HG03571 (cell line): ENCODE data around the gene RNF213.

Experiments
- ATAC-seq: cut with Tn5 transposase; IDR thresholded peaks from one replicate; pipeline ENCODE4 v1.9.1; 2021; ENCODE audit not compliant: unreplicated experiment

The RNF213 gene

DNA sequence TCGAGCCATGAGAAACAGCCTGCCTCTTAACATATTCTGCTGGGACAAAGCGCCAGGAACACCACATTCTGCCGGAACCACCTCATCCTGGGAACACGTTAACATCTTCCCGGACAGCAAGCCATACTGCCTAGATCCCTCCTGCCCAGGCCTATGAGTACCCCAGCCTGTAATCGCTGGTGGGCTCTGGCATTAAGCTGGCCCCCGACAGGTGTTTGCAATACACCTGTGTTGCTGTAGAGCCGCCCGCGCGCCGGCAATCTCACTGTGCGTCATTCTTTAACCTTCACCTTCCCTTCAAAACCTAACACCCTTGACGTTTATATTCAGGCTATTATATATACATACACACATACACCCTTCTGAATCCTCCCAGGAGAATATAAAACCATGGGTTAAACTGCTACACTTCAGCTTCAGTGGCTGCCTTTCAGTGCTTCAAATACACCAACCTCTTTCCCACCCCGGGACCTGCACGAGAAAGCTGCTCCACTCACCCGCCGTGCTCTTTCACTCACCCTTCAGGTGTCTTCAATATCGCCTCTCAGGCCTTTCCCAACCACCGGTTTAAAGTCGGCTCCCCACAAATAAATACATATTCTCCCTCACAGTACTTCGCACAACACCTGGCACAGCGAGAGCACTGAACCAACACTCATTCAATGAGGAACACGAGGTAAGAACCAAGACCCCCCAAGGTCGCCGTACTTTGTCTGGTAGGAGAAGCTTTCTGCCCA, 153.3 kb downstream of the RNF213 start:
- ATAC-seq, result no peak

DNA sequence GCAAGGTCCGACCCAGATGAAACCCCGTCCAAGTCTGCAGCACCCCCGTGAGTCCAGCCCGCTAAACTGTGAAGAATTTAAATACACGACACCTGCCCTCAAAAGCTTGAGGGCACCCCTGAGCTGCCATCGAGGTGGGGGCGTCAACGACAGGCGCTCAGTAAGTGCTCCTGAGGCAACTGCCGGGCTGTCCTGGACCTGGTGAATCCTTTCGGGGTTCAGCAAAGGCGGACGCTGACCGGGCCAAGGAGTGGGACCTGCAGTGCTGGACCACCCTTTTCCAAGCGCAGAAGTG, 153.8 kb downstream of the RNF213 start:
- peak; percentile 5 for ATAC-seq

GRCh38 chr17:80414803-80415625, 154.4 kb downstream of the RNF213 start, which contains the start of gene ENDOV:
ENDOV (plus strand) TSS chr17:80415167; CDS start chr17:80415195, 28 bp downstream.
- ATAC-seq, result peak; percentile 88

GRCh38 chr17:80415626-80416137, 155.0 kb downstream of the RNF213 start:
- no peak for ATAC-seq

- ATAC-seq, result no peak
These were observed 155.7 kb downstream of the RNF213 start for GRCh38 chr17:80416260-80416939.

GRCh38 chr17:80416940-80417293, 156.3 kb downstream of the RNF213 start:
- no peak for ATAC-seq

DNA sequence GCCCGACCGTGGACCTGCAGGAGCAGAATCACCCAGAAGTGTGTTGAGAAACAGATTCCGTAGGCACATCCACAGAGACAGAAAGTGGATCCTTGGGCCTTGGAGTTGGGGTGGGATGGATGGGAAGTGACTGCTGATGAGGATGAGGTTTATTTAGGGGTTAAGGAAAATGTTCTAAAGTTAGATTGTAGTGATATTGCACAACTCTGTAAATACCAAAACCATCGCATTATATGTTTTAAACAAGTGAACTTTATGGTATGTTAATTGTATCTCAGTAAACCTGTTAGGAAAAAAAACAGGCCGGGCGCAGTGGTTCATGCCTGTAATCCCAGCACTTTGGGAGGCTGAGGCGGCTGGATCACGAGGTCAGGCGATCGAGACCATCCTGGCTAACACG, 157.9 kb downstream of the RNF213 start:
- no peak for ATAC-seq

DNA sequence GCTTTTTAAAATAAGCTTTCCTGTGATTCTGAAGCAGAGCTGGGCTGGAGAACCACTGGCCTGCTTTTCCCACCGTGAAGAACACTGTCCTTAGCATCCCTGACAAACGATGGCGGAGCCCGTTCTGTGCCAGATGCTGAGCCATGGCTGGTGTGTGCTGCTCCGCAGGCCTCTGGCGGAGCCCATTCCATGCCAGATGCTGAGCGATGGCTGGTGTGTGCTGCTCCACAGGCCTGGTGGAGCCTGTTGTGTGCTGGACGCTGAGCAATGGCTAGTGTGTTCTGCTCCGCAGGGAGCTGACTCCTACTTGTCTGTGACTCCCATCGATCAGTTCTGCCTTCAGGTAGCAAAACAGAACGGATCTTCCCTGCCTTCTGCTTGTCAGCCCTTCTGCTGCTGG, 158.6 kb downstream of the RNF213 start:
- ATAC-seq, result no peak

GRCh38 chr17:80421381-80422090, 160.9 kb downstream of the RNF213 start:
- no peak for ATAC-seq

DNA sequence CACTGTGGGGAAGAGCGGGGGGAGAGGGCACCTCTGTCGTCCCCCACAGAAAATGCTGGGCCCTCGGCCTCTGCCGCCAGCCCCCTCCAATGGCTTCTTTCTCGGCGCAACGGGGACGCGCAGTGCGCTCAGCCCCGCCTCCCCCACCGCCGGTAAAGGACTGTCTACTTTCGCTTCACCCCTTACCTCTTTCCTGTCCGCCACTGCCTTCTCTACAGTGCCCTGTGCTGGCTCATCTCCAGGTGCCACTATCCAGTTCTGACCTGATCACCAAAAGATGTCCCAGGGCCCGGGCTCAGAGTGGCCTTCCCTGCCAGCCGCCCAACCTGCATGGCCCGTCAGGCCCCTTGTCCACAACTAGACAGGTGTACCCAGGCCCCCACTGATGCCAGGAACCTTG, 161.6 kb downstream of the RNF213 start:
- ATAC-seq, result no peak

GRCh38 chr17:80422981-80423380, 162.3 kb downstream of the RNF213 start:
- ATAC-seq, result no peak

- no peak for ATAC-seq
These were observed 163.0 kb downstream of the RNF213 start for GRCh38 chr17:80423536-80424225.

- ATAC-seq, result no peak
These were observed 163.6 kb downstream of the RNF213 start for GRCh38 chr17:80424261-80424660.

- ATAC-seq, result no peak
These were observed 164.5 kb downstream of the RNF213 start for GRCh38 chr17:80424878-80425765.

GRCh38 chr17:80425835-80426426, 165.3 kb downstream of the RNF213 start:
- ATAC-seq, result no peak

DNA sequence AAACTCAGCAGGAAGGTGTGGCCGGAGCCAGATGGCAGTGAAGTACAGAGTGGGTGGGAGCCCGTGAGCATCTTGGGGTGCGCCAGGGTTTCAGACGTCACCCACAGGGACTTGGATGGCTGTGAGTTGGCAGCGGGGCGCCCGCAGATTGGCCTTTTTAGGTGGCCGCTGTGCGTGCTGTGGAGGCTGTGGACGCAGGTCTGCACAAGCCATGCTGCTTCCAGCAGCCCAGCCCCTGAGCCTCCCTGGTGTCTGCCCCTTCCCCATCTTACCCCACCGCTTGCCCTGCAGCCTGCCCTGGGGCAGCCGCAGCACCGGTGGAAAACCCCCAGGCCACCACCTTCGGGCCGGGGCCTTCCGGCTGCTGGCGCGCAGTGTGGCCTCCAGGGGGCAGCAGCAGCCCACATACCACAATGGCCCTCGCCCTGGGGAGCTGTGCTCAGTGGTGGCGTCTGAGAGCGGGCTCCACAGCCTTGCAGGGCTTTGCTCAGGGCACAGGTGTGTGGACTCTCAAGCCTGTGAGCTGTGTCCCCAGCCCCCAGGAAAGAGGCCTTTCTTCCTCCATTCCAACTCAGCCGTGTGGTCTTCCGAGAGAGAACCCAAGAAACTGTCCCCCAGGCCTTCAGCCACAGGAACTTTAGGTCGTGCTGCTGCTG, 166.1 kb downstream of the RNF213 start:
- ATAC-seq, result peak; percentile 73

DNA sequence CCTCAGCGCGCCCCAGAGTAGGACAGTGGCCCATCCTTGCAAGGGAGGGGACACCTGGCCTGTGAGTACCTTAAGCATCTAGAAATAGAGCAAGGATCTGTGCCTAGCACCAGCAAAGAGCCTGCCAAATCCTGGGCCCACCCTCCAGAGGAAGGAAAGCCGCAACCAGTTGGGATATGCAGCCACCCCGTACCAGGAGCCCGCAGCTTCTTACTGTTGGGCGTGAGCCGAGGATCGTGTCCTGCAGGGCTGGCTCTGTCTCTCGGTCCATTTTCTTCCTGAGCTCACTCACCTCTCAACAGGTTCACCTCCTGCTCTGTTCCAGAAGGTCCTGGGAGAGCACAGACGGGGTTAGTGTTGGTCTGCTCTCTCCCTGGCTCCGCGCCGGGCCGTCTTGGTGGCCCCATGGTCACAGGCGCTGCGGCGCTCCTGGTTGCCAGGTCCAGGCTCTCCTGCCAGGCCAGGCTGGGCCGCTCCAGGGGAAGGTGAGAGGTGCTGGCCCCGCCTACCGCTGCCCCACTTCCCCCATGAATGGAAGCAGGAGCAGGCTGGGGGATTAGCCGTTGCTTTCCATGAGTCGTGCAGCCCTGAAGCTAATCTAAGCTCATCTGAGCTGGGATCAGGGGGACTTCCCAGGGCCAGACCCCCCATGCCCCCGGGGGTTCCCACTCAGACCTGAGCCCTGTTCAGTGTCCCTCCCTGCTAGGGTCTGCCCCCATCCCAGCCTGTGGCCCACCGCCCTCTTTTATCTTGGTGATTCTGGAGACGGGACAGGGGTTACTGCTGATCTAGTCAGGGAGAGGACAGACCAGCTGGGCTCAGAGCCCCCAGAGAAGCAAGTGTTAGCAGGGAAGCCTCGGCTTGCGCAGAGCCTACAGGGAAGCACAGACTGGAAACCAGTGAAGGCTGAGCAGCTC, 167.0 kb downstream of the RNF213 start:
- ATAC-seq, result no peak

DNA sequence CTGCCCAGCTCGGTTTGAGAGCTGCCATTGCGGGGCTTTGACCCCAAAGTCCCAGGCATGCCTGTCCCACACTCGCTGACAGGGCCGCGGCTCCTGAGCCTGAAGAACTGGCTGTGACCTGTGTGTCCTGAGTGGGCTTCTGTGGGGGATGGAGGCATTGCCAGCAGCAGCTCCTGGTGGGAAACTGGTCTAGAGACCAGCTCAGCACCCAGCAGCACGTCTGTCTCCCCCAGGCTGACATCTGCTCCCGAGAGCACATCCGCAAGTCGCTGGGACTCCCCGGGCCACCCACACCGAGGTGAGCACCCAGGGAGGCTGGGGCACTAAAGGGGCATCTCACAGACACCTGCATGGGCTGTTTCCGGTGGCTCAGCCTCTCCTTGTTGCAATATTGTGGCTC, 167.7 kb downstream of the RNF213 start:
- ATAC-seq, result no peak
